Endothelial cell of umbilical vein (primary cell): ENCODE data around the gene ENOX2. TPM values are rescaled to one million over a fixed set of nuclear protein-coding genes. Genes with fewer than 3 reads are reported as not detected.

Source experiments
- BruUV-seq: library from RNA; stranded (reverse); fragments of 400-500 nt; replicated peaks from 2 replicates; lab custom pipeline; 2021; lab: Mats Ljungman, UMichigan
- CTCF ChIA-PET: fragments of 300-600, 350-600 bp; sonication (Branson Sonifier 250); formaldehyde crosslinking; loops from one replicate; lab custom pipeline; 2021; ENCODE audit warnings: antibody characterized with exemption, inconsistent platforms; lab: Charles Lee
- POLR2A ChIA-PET: fragments of 300-600, 350-600 bp; sonication (Branson Sonifier 250); formaldehyde crosslinking; loops from one replicate; lab custom pipeline; 2021; ENCODE audit warnings: antibody characterized with exemption, inconsistent platforms; lab: Charles Lee
- DNase-seq: peaks from one replicate; pipeline ENCODE4 v3.0.0-alpha.2; 2011; ENCODE audit warnings: low read depth, low spot score
- FAIRE-seq: peaks from 2 replicates; lab custom pipeline; 2011; peaks lifted over from hg19 to GRCh38; lab: Jason Lieb, UNC
- H2AFZ ChIP-seq: 2 replicates; pipeline ENCODE4 v1.6.0; 2012; ENCODE audit warnings: low read depth, low read length, control low read depth, inconsistent platforms
- H3K27ac ChIP-seq: 2 replicates; pipeline ENCODE4 v1.5.1; 2011; ENCODE audit warnings: low read depth, mild to moderate bottlenecking, control low read depth, low read length, moderate library complexity; ENCODE audit not compliant: insufficient read depth
- H3K27me3 ChIP-seq, 2 experiments: 2 replicates each; pipeline versions ENCODE4 v1.6.0 to v1.6.1; 2011; ENCODE audit warnings: low read length in 2 of 2, mixed read lengths in 1 of 2; ENCODE audit not compliant: control insufficient read depth in 2 of 2, insufficient read depth in 2 of 2
- H3K36me3 ChIP-seq, 2 experiments: 2 replicates in 1 of 2; 3 replicates in 1 of 2; pipeline ENCODE4 v1.5.1; 2011; ENCODE audit warnings: low read length in 2 of 2, mild to moderate bottlenecking in 1 of 2, moderate library complexity in 1 of 2; ENCODE audit not compliant: control insufficient read depth in 2 of 2, insufficient read depth in 2 of 2; ENCODE audit errors: extremely low read depth in 1 of 2
- H3K4me1 ChIP-seq: 3 replicates; pipeline ENCODE4 v1.5.1; 2011; ENCODE audit warnings: mild to moderate bottlenecking, low read length; ENCODE audit not compliant: control insufficient read depth, insufficient read depth; ENCODE audit errors: extremely low read depth
- H3K4me2 ChIP-seq: 2 replicates; pipeline ENCODE4 v1.6.1; 2011; ENCODE audit warnings: low read length, control low read depth, mixed read lengths; ENCODE audit not compliant: insufficient read depth
- H3K4me3 ChIP-seq, 3 experiments: fragments of 200-600 bp in 1 of 3; sonication (generic), shearing (Covaris generic) in 1 of 3; replicated peaks in 1 of 3; 2 replicates each; pipeline ENCODE4 v1.5.1; 2011 to 2016; ENCODE audit warnings: control low read depth in 3 of 3, low read length in 3 of 3, mild to moderate bottlenecking in 2 of 3, inconsistent platforms in 1 of 3, low read depth in 1 of 3, moderate library complexity in 1 of 3; ENCODE audit not compliant: insufficient read depth in 1 of 3
- H3K79me2 ChIP-seq: 2 replicates; pipeline ENCODE4 v1.6.0; 2012; ENCODE audit warnings: low read length, inconsistent platforms; ENCODE audit not compliant: control insufficient read depth, insufficient read depth
- H3K9ac ChIP-seq: replicated peaks from 2 replicates; pipeline ENCODE3; 2011; ENCODE audit warnings: low read length, control low read depth; ENCODE audit not compliant: insufficient read depth; ENCODE audit errors: extremely low read depth
- H3K9me1 ChIP-seq: replicated peaks from 3 replicates; pipeline ENCODE4 v1.6.0; 2011; ENCODE audit warnings: mild to moderate bottlenecking, low read length; ENCODE audit not compliant: control insufficient read depth, insufficient read depth; ENCODE audit errors: extremely low read depth
- H3K9me3 ChIP-seq: replicated peaks from 2 replicates; pipeline ENCODE4 v1.5.1; 2012; ENCODE audit warnings: low read length, inconsistent platforms; ENCODE audit not compliant: control insufficient read depth, insufficient read depth
- H4K20me1 ChIP-seq: replicated peaks from 2 replicates; pipeline ENCODE3; 2011; ENCODE audit warnings: mild to moderate bottlenecking, low read length; ENCODE audit not compliant: control insufficient read depth, insufficient read depth; ENCODE audit errors: extremely low read depth
- EZH2 ChIP-seq: IDR thresholded peaks from 2 replicates; pipeline ENCODE4 v1.6.1; 2012; ENCODE audit warnings: borderline replicate concordance, low read depth, mild to moderate bottlenecking, moderate library complexity, low read length, inconsistent platforms; ENCODE audit not compliant: severe bottlenecking
- FOS ChIP-seq: IDR thresholded peaks from 2 replicates; pipeline ENCODE4 v1.6.1; 2011; ENCODE audit warnings: mild to moderate bottlenecking, low read length, moderate library complexity, borderline replicate concordance; ENCODE audit not compliant: insufficient read depth
- GATA2 ChIP-seq: IDR thresholded peaks from 2 replicates; pipeline ENCODE4 v1.7.0; 2011; ENCODE audit warnings: low read depth, mild to moderate bottlenecking, moderate library complexity, mixed read lengths, low read length; ENCODE audit not compliant: insufficient read length, insufficient read depth
- JUN ChIP-seq: IDR thresholded peaks from 2 replicates; pipeline ENCODE4 v1.6.1; 2011; ENCODE audit warnings: borderline replicate concordance, low read depth; ENCODE audit not compliant: insufficient read length, insufficient read depth
- MYC ChIP-seq: IDR thresholded peaks from one replicate; pipeline ENCODE4 v1.6.1; 2011; ENCODE audit warnings: mild to moderate bottlenecking, low read depth, low read length
- POLR2A ChIP-seq: IDR thresholded peaks from 2 replicates; pipeline ENCODE4 v1.6.1; 2012; ENCODE audit warnings: low read depth, mild to moderate bottlenecking, control low read depth, low read length
- POLR2AphosphoS5 ChIP-seq: IDR thresholded peaks from 2 replicates; pipeline ENCODE4 v1.6.1; 2012; ENCODE audit warnings: low read depth, mild to moderate bottlenecking, control low read depth, low read length, moderate library complexity; ENCODE audit not compliant: insufficient read depth
- dilution Hi-C: fragments of 300-500 bp; cut with MboI; formaldehyde crosslinking; loops from one replicate; pipeline ENCODE4 v1.15.0; 2019; ENCODE audit warnings: low sequenced_read_pairs; ENCODE audit not compliant: extremely low pct_ligation_motif_present
- intact Hi-C: fragments of 100-400 bp; cut with micrococcal nuclease; formaldehyde crosslinking; loops from one replicate; pipeline ENCODE4 v1.10.0; 2022
- polyA plus RNA-seq, 4 experiments: library from polyadenylated mRNA; depleted of rRNA in 3 of 4; stranded (reverse) in 3 of 4; unstranded in 1 of 4; fragments of >200 nt; gene quantifications; 2 replicates each; pipeline versions ENCODE4 v1.2.1 to v1.2.3, GENCODE V29; 2011 to 2012; ENCODE audit warnings: missing spikeins in 1 of 4
- total RNA-seq: library from RNA; stranded (reverse); gene quantifications from 2 replicates; pipeline ENCODE4 v1.2.3, GENCODE V29; 2021
- TF ChIP-seq, protein P1 (sequence below): IDR thresholded peaks from 2 replicates; pipeline ENCODE4 v1.6.1; 2011; ENCODE audit not compliant: insufficient read depth, insufficient read length
- TF ChIP-seq, protein P2 (sequence below), 2 donors: IDR thresholded peaks; 1 replicate in 1 of 2; 2 replicates in 1 of 2; pipeline ENCODE4 v1.5.1; 2011; ENCODE audit warnings: low read length in 2 of 2, mild to moderate bottlenecking in 2 of 2, moderate library complexity in 2 of 2, control low read depth in 1 of 2, inconsistent platforms in 1 of 2, low read depth in 1 of 2; ENCODE audit not compliant: insufficient read depth in 1 of 2; ENCODE audit errors: extremely low read depth in 1 of 2

Gene ENOX2
- total and polyA plus RNA-seq, 2 donors (not counting 3 experiments of a cell fraction or from before 2014, with no cell fraction given) = 5.5 to 13.1 TPM

DNA sequence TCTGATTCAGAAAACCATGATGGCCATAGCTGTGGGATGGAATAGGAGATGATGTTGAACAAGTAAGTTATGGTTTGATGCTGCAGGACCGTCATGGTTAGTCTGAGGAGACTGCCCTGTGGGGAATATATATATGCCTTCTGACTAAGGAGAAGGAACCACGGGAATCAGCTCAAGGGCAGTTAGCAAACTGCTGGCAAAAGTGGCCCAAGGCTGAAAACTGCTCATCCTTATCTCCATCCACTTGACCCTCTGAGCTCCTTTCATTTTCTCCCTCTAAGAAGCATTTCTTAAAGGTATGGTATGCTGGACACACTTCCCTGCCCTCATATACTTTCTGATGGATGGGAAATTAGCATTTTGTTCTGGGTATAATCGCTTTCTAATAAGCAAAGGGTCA lies 161.9 kb downstream of the ENOX2 start:
- DNase-seq = no peak
- dilution Hi-C loops = no loop called here

More for the DNA sequence above, 161.9 kb downstream of the ENOX2 start:
- Histone ChIP-seq H3K27ac (no peak overlapping the region), H3K4me2 (no peak overlapping the region), H3K36me3 (no peaks in the 10 kb centered on the region), H3K9me3 (no peaks in the 10 kb centered on the region), H3K4me3 (no peak overlapping the region), H3K4me1 (peaks cover 5% of the 10 kb centered on the region), H3K9me1 (no peaks in the 10 kb centered on the region), H3K9ac (no peak overlapping the region), H3K79me2 (no peaks in the 10 kb centered on the region), H4K20me1 (no peaks in the 10 kb centered on the region), H2AFZ (no peak overlapping the region), H3K27me3 (no peaks in the 10 kb centered on the region)
- intact Hi-C loops = no loop called here
- ChIA-PET POLR2A (no interaction called here), CTCF (no interaction called here)
- TF ChIP-seq POLR2AphosphoS5 = no peak
- no peak for TF ChIP-seq FOS
- TF ChIP-seq, protein P1, sequence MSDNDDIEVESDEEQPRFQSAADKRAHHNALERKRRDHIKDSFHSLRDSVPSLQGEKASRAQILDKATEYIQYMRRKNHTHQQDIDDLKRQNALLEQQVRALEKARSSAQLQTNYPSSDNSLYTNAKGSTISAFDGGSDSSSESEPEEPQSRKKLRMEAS = no peak
- TF ChIP-seq EZH2 = no peak
- TF ChIP-seq, protein P2, sequence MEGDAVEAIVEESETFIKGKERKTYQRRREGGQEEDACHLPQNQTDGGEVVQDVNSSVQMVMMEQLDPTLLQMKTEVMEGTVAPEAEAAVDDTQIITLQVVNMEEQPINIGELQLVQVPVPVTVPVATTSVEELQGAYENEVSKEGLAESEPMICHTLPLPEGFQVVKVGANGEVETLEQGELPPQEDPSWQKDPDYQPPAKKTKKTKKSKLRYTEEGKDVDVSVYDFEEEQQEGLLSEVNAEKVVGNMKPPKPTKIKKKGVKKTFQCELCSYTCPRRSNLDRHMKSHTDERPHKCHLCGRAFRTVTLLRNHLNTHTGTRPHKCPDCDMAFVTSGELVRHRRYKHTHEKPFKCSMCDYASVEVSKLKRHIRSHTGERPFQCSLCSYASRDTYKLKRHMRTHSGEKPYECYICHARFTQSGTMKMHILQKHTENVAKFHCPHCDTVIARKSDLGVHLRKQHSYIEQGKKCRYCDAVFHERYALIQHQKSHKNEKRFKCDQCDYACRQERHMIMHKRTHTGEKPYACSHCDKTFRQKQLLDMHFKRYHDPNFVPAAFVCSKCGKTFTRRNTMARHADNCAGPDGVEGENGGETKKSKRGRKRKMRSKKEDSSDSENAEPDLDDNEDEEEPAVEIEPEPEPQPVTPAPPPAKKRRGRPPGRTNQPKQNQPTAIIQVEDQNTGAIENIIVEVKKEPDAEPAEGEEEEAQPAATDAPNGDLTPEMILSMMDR (IDR thresholded peaks at IDR 0.05; ENCODE audit: extremely low read depth in 1 of 2, insufficient read depth in 1 of 2, low read depth in 1 of 2, low read length in 2 of 2) = no peak
- TF ChIP-seq MYC = no peak
- TF ChIP-seq GATA2 = no peak
- TF ChIP-seq JUN = no peak
- no peak for TF ChIP-seq POLR2A
- FAIRE-seq = no peak
- no TSS peak for BruUV-seq
